Neural crest cell (in vitro differentiated cells): ENCODE measurements around the gene FOXA3. TPM values are rescaled to one million over a fixed set of nuclear protein-coding genes. Genes with fewer than 3 reads are reported as not detected.

Source experiments
- DNase-seq: peaks from one replicate; pipeline ENCODE4 v3.0.0; 2021; ENCODE audit warnings: low read depth, mixed read lengths, low spot score
- H3K27ac Mint-ChIP-seq: one replicate; pipeline ENCODE4 v1.8.0; 2021; ENCODE audit warnings: mild to moderate bottlenecking, mixed read lengths; ENCODE audit not compliant: unreplicated experiment
- H3K27me3 Mint-ChIP-seq: 2 replicates; pipeline ENCODE4 v1.8.0; 2021; ENCODE audit warnings: low read depth, mild to moderate bottlenecking, mixed read lengths
- H3K36me3 Mint-ChIP-seq: 2 replicates; pipeline ENCODE4 v1.8.0; 2021; ENCODE audit warnings: low read depth, mild to moderate bottlenecking, mixed read lengths
- H3K4me1 Mint-ChIP-seq: 2 replicates; pipeline ENCODE4 v1.8.0; 2021; ENCODE audit warnings: mixed read lengths
- H3K4me3 Mint-ChIP-seq: one replicate; pipeline ENCODE4 v1.8.0; 2021; ENCODE audit warnings: mild to moderate bottlenecking, mixed read lengths
- H3K9me3 Mint-ChIP-seq: 2 replicates; pipeline ENCODE4 v1.8.0; 2021; ENCODE audit warnings: mixed read lengths
- total RNA-seq: library from RNA; stranded (reverse); gene quantifications from 2 replicates; pipeline ENCODE4 v1.2.1, GENCODE V29; 2021
- TF ChIP-seq, protein P1 (sequence below): fragments of 200-600 bp; sonication (generic); conservative IDR thresholded peaks from 2 replicates; pipeline ENCODE4 v1.5.0; 2021; ENCODE audit warnings: antibody characterized with exemption, mild to moderate bottlenecking

FOXA3 gene
- total RNA-seq, 1 donor from 2014 or later: not detected

DNA sequence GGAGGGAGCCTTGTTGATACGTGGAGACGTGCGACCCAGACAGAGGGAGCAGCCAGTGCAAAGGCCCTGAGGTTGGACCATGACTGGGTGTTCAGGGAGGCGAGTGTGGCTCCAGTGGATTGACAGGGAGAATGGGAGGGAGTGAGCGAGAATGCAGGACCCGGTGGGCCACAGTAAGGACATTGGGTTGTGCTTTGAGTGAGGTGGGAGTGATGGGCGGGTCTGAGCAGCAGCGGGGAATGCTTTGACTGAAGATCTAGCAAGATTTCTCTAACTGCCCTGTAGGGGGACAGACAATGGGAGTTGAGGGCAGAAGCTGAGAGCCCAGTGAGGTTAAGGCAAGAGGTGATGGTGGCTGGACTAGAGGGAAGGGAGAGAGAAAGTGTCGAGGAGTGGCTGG is 58.2 kb downstream of the FOXA3 start:
- Mint-ChIP-seq H3K27ac (no peak overlapping the region), H3K4me1 (peaks cover 28% of the 10 kb centered on the region), H3K36me3 (no peaks in the 10 kb centered on the region), H3K27me3 (peaks cover 8% of the 10 kb centered on the region), H3K4me3 (no peak overlapping the region), H3K9me3 (no peaks in the 10 kb centered on the region)
- DNase-seq: no peak
- TF ChIP-seq, protein P1, sequence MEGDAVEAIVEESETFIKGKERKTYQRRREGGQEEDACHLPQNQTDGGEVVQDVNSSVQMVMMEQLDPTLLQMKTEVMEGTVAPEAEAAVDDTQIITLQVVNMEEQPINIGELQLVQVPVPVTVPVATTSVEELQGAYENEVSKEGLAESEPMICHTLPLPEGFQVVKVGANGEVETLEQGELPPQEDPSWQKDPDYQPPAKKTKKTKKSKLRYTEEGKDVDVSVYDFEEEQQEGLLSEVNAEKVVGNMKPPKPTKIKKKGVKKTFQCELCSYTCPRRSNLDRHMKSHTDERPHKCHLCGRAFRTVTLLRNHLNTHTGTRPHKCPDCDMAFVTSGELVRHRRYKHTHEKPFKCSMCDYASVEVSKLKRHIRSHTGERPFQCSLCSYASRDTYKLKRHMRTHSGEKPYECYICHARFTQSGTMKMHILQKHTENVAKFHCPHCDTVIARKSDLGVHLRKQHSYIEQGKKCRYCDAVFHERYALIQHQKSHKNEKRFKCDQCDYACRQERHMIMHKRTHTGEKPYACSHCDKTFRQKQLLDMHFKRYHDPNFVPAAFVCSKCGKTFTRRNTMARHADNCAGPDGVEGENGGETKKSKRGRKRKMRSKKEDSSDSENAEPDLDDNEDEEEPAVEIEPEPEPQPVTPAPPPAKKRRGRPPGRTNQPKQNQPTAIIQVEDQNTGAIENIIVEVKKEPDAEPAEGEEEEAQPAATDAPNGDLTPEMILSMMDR: peak; percentile 47

Other genes starting within 250 kb of the FOXA3 start
- 15.0 and 20.2 TPM in 2 replicates for gene EML2, start 224.9 kb upstream of the FOXA3 start, total RNA-seq
- 0.96 and 1.0 TPM in 2 replicates for gene GIPR, start 196.1 kb upstream of the FOXA3 start, total RNA-seq
- gene SNRPD2, start 172.4 kb upstream of the FOXA3 start, total RNA-seq: 635 and 666 TPM in 2 replicates
- 11.4 and 11.8 TPM in 2 replicates for gene QPCTL, start 171.7 kb upstream of the FOXA3 start, total RNA-seq
- gene FBXO46, start 133.4 kb upstream of the FOXA3 start, total RNA-seq: 27.2 and 30.3 TPM in 2 replicates
- not detected in 2 replicates for gene MEIOSIN, start 130.9 kb upstream of the FOXA3 start, total RNA-seq
- 36.8 and 38.6 TPM in 2 replicates for gene SIX5, start 95.1 kb upstream of the FOXA3 start, total RNA-seq
- 114 and 118 TPM in 2 replicates for gene DMPK, start 81.8 kb upstream of the FOXA3 start, total RNA-seq
- gene DMWD, start 71.5 kb upstream of the FOXA3 start, total RNA-seq: 107 and 110 TPM in 2 replicates
- gene RSPH6A, start 49.0 kb upstream of the FOXA3 start, total RNA-seq: 0.32 and 0.44 TPM in 2 replicates
- gene SYMPK, start 1.2 kb upstream of the FOXA3 start, total RNA-seq: 105 and 115 TPM in 2 replicates
- 28.6 and 33.1 TPM in 2 replicates for gene IRF2BP1, start 21.8 kb downstream of the FOXA3 start, total RNA-seq
- 9.1 and 9.6 TPM in 2 replicates for gene MYPOP, start 38.3 kb downstream of the FOXA3 start, total RNA-seq
- gene NANOS2, start 50.5 kb downstream of the FOXA3 start, total RNA-seq: not detected in 2 replicates
- 25.5 and 25.6 TPM in 2 replicates for gene NOVA2, start 109.5 kb downstream of the FOXA3 start, total RNA-seq
- gene CCDC61, start 131.1 kb downstream of the FOXA3 start, total RNA-seq: 17.6 and 18.1 TPM in 2 replicates
- gene PGLYRP1, start 158.7 kb downstream of the FOXA3 start, total RNA-seq: not detected in 2 replicates
- 0.45 and 0.70 TPM in 2 replicates for gene IGFL4, start 176.7 kb downstream of the FOXA3 start, total RNA-seq